K562 (cell line): ENCODE results near the gene CTSD. TPM values are rescaled to one million over a fixed set of nuclear protein-coding genes. Genes with fewer than 3 reads are reported as not detected.

Experiments
- BRD4 ChIP-seq: fragments of 200-600 bp; sonication (generic); IDR thresholded peaks from 2 replicates; pipeline ENCODE4 v1.6.1; 2017; ENCODE audit warnings: inconsistent platforms
- CHD4 ChIP-seq: fragments of 200-600 bp; sonication (generic); IDR thresholded peaks from 3 replicates; pipeline ENCODE4 v1.6.1; 2012; ENCODE audit warnings: low read depth, mild to moderate bottlenecking, mixed read lengths, low read length, inconsistent platforms; ENCODE audit not compliant: insufficient read depth, insufficient replicate concordance, poor library complexity, severe bottlenecking
- E2F3 ChIP-seq: fragments of 250-450 bp; sonication (Bioruptor Pico); IDR thresholded peaks from 2 replicates; pipeline ENCODE4 v1.4.0; 2020; ENCODE audit warnings: mild to moderate bottlenecking
- ERF ChIP-seq: fragments of 450-650 bp; formaldehyde crosslinking; IDR thresholded peaks from 2 replicates; pipeline ENCODE4 v1.4.0; 2020; ENCODE audit warnings: mild to moderate bottlenecking, mixed read lengths
- GABPB1 ChIP-seq: sonication (generic); formaldehyde crosslinking; IDR thresholded peaks from 2 replicates; pipeline ENCODE4 v1.8.0; 2022; ENCODE audit warnings: mild to moderate bottlenecking, missing genetic modification reagents
- HDAC6 ChIP-seq: IDR thresholded peaks from 2 replicates; pipeline ENCODE4 v1.6.1; 2012; ENCODE audit warnings: low read depth, mild to moderate bottlenecking, control low read depth, inconsistent platforms, low read length, moderate library complexity
- JUND ChIP-seq, 2 experiments: IDR thresholded peaks; 2 replicates in 1 of 2; 3 replicates in 1 of 2; pipeline ENCODE4 v1.6.1; 2011; ENCODE audit warnings: borderline replicate concordance in 2 of 2, low read depth in 2 of 2, low read length in 2 of 2, improper control_type of control experiment in 1 of 2, missing biosample characterization in 1 of 2, missing genetic modification characterization in 1 of 2, missing genetic modification reagents in 1 of 2
- KAT7 ChIP-seq: sonication (generic); formaldehyde crosslinking; IDR thresholded peaks from 2 replicates; pipeline ENCODE4 v1.8.0; 2022; ENCODE audit warnings: missing genetic modification reagents, mild to moderate bottlenecking, borderline replicate concordance
- KDM4B ChIP-seq, 2 experiments: fragments of 450-650 bp in 1 of 2; sonication (generic) in 1 of 2; IDR thresholded peaks; 2 replicates each; pipeline ENCODE4 v1.6.1; 2016 to 2017; ENCODE audit warnings: borderline replicate concordance in 2 of 2, antibody characterized with exemption in 1 of 2, low read depth in 1 of 2, mild to moderate bottlenecking in 1 of 2
- MCM5 ChIP-seq: fragments of 450-650 bp; IDR thresholded peaks from 2 replicates; pipeline ENCODE4 v1.6.1; 2016; ENCODE audit warnings: low read depth
- MTA2 ChIP-seq: fragments of 450-650 bp; IDR thresholded peaks from 2 replicates; pipeline ENCODE4 v1.6.1; 2016; ENCODE audit warnings: low read depth
- NFYB ChIP-seq: IDR thresholded peaks from 2 replicates; pipeline ENCODE4 v1.6.1; 2011; ENCODE audit warnings: mild to moderate bottlenecking, moderate library complexity; ENCODE audit not compliant: insufficient read length; ENCODE audit errors: extremely low read depth
- NONO ChIP-seq, 2 experiments: fragments of 200-400 bp in 1 of 2; fragments of 450-650 bp in 1 of 2; formaldehyde crosslinking in 1 of 2; IDR thresholded peaks; 2 replicates each; pipeline ENCODE4 v1.6.1; 2017; ENCODE audit warnings: low read depth in 2 of 2, mild to moderate bottlenecking in 2 of 2, moderate library complexity in 2 of 2, low read length in 1 of 2
- PTRF ChIP-seq: fragments of 450-650 bp; IDR thresholded peaks from 2 replicates; pipeline ENCODE4 v1.6.1; 2016; ENCODE audit warnings: mild to moderate bottlenecking, missing genetic modification characterization, missing compliant biosample characterization
- SMAD1 ChIP-seq: fragments of 150-350 bp; IDR thresholded peaks from 2 replicates; pipeline ENCODE4 v1.6.1; 2014; ENCODE audit warnings: low read length, low read depth; ENCODE audit not compliant: partially characterized antibody
- SNRNP70 ChIP-seq: fragments of 200-400 bp; formaldehyde crosslinking; optimal IDR thresholded peaks from 2 replicates; pipeline ENCODE3; 2017; ENCODE audit warnings: low read depth, low read length
- TCF3 ChIP-seq: sonication (generic); formaldehyde crosslinking; IDR thresholded peaks from 2 replicates; pipeline ENCODE4 v1.4.0; 2020; ENCODE audit warnings: mild to moderate bottlenecking, missing genetic modification reagents
- TCF7 ChIP-seq: sonication (generic); IDR thresholded peaks from 2 replicates; pipeline ENCODE4 v1.6.1; 2016; ENCODE audit warnings: antibody characterized with exemption, borderline replicate concordance
- TCF7L2 ChIP-seq: fragments of 150-350 bp; IDR thresholded peaks from 2 replicates; pipeline ENCODE4 v1.6.1; 2016; ENCODE audit warnings: low read depth, mild to moderate bottlenecking, low read length, moderate library complexity
- TFAM ChIP-seq: fragments of 250-450 bp; sonication (Bioruptor Pico); conservative IDR thresholded peaks from 2 replicates; pipeline ENCODE4 v1.5.0; 2021; ENCODE audit warnings: mild to moderate bottlenecking, moderate library complexity
- ZEB2 ChIP-seq: fragments of 450-650 bp; IDR thresholded peaks from 2 replicates; pipeline ENCODE4 v1.6.1; 2016
- ZNF133 ChIP-seq: fragments of 250-450 bp; sonication (Bioruptor Pico); IDR thresholded peaks from 2 replicates; pipeline ENCODE4 v1.4.0; 2020; ENCODE audit warnings: mild to moderate bottlenecking
- ZNF143 ChIP-seq: sonication (generic); formaldehyde crosslinking; IDR thresholded peaks from 2 replicates; pipeline ENCODE4 v1.9.0; 2022; ENCODE audit warnings: mild to moderate bottlenecking, missing genetic modification reagents
- ZNF311 ChIP-seq: fragments of 250-450 bp; sonication (Bioruptor Pico); IDR thresholded peaks from 2 replicates; pipeline ENCODE4 v1.4.0; 2020; ENCODE audit warnings: mild to moderate bottlenecking, moderate library complexity
- ZNF717 ChIP-seq: fragments of 250-450 bp; sonication (Bioruptor Pico); IDR thresholded peaks from 2 replicates; pipeline ENCODE4 v1.5.0; 2021
- ZNF778 ChIP-seq: fragments of 450-650 bp; formaldehyde crosslinking; IDR thresholded peaks from 2 replicates; pipeline ENCODE4 v1.4.0; 2020; ENCODE audit warnings: mild to moderate bottlenecking, moderate library complexity
- polyA plus RNA-seq, 8 experiments: library from polyadenylated mRNA; depleted of rRNA in 4 of 8; stranded (reverse) in 5 of 8; unstranded in 3 of 8; fragments of >200 nt; fragmentation: Nextera tagmentation in 2 of 8; fragmentation: Illumina TruSeq in 1 of 8; extraction: Ambion mirVana in 2 of 8; extraction: Trizol in 1 of 8; gene quantifications; 2 replicates each; pipeline versions ENCODE4 v1.2.1 to v1.2.3, GENCODE V29; 2011 to 2014; ENCODE audit warnings: inconsistent platforms in 1 of 8, missing spikeins in 1 of 8
- total RNA-seq, 7 experiments: library from RNA; depleted of rRNA in 6 of 7; stranded (reverse); fragments of >200 nt in 6 of 7; fragmentation: Illumina TruSeq in 2 of 7; extraction: Trizol in 2 of 7; gene quantifications; 2 replicates each; pipeline versions ENCODE4 v1.2.1 to v1.2.3, GENCODE V29; 2011 to 2021; ENCODE audit warnings: low replicate concordance in 1 of 7

The CTSD gene
- total and polyA plus RNA-seq, 9 of the 15 experiments (the other 6 are each of a cell fraction or from before 2014, with no cell fraction given) = 1.0 to 112 (median 40.9) TPM

DNA sequence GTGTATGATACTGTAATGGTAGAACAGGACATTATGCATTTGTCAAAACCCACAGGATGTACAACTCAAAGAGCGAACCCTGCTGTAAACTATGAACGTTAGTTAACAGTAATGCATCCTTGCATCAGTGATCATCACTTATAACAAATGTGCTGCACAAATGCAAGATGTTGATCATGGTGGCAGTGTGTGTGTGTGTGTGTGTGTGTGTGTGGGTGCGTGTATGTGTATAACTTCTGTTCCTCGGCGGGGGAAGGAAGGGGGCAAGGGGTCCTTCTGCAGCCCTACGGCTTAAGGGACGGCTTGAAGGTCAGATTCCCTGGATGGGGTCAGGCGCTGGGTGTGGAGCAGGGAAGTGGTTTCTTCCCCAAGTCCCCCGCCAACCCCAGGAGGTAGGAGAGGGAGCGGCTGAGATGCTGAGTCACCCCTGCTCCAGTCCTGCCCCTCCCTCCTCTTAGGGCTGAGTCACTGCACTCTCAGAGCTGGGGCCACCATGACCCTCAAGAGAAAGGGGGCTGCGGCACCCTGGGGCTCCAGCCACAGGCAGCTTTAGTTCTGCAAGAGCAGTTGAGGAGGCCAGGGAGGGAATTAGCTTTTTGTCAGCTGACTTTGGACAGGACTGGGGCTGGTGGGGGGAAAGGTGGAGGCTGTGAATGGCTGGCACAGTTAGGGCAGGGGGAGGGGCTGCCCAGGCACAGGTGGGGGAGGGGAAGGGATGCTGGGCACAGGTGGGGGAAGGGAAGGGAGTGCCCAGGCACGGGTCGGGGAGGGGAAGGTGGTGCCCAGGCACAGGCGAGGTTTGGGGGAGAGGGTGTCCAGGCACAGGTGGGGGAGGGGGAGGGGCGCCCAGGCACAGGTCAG lies 8.8 kb upstream of the CTSD start (continued):
- TF ChIP-seq GABPB1 (CRISPR knock-in tag) (0 out of 2 replicates have a peak, but pooled peaks have one; percentile 28), ZNF133 (CRISPR knock-in tag) (no peak), ZNF143 (CRISPR knock-in tag) (no peak), BRD4 (0 out of 2 replicates have a peak, but pooled peaks have one; percentile 13), ZNF717 (CRISPR knock-in tag) (no peak), JUND (IDR thresholded peaks at IDR 0.05; ENCODE audit: borderline replicate concordance, low read depth, low read length) (peak; percentile 96), JUND (tag; IDR thresholded peaks at IDR 0.05; ENCODE audit: borderline replicate concordance, low read depth, low read length) (peak; percentile 92; the same call in 2 of the 3 replicates), TCF3 (CRISPR knock-in tag) (no peak), SMAD1 (no peak), SNRNP70 (no peak), PTRF (tag) (no peak), ZNF778 (CRISPR knock-in tag) (no peak), NONO (IDR thresholded peaks at IDR 0.05; ENCODE audit: low read depth in 2 of 2, low read length in 1 of 2) (no peak), NFYB (no peak), TFAM (CRISPR knock-in tag) (no peak), E2F3 (no peak), KAT7 (CRISPR knock-in tag) (peak; percentile 23; the same call in 1 of the 2 replicates), HDAC6 (no peak), ERF (CRISPR knock-in tag) (no peak), MTA2 (no peak), TCF7L2 (no peak), MCM5 (no peak), CHD4 (peak; percentile 24), KDM4B (IDR thresholded peaks at IDR 0.05; ENCODE audit: borderline replicate concordance in 2 of 2, low read depth in 1 of 2) (no peak), TCF7 (no peak), ZNF311 (CRISPR knock-in tag) (no peak), ZEB2 (peak; percentile 51; the same call in 1 of the 2 replicates)
